Liver (tissue), 9 donors: Measurements from ENCODE around the gene ZNF2. TPM values are rescaled to one million over a fixed set of nuclear protein-coding genes. Genes with fewer than 3 reads are reported as not detected.

Experiments used
- DNase-seq: peaks from one replicate; pipeline ENCODE4 v3.0.0-alpha.2; 2017; ENCODE audit warnings: low spot score
- H3K27ac ChIP-seq, 2 donors: one replicate each; pipeline ENCODE4 v1.7.0; 2013; ENCODE audit warnings: inconsistent platforms in 2 of 2, low read length in 2 of 2, control low read depth in 1 of 2, low read depth in 1 of 2, mild to moderate bottlenecking in 1 of 2
- H3K27me3 ChIP-seq, 4 donors: one replicate each; pipeline versions ENCODE4 v1.6.1 to v1.7.0; 2013; ENCODE audit warnings: low read length in 3 of 4, inconsistent platforms in 1 of 4, mild to moderate bottlenecking in 1 of 4, moderate library complexity in 1 of 4; ENCODE audit not compliant: control insufficient read depth in 4 of 4, insufficient read depth in 4 of 4
- H3K36me3 ChIP-seq, 4 donors: one replicate each; pipeline versions ENCODE4 v1.6.1 to v1.7.0; 2013; ENCODE audit warnings: low read length in 3 of 4, mild to moderate bottlenecking in 3 of 4, low read depth in 1 of 4, moderate library complexity in 1 of 4; ENCODE audit not compliant: control insufficient read depth in 4 of 4, insufficient read depth in 3 of 4
- H3K4me1 ChIP-seq, 4 donors: one replicate each; pipeline versions ENCODE4 v1.6.1 to v1.7.0; 2013; ENCODE audit warnings: low read length in 3 of 4, mild to moderate bottlenecking in 3 of 4, moderate library complexity in 1 of 4; ENCODE audit not compliant: control insufficient read depth in 4 of 4, insufficient read depth in 4 of 4
- H3K4me3 ChIP-seq, 3 donors: one replicate each; pipeline versions ENCODE4 v1.6.1 to v1.7.0; 2013; ENCODE audit warnings: low read length in 3 of 3, control low read depth in 1 of 3, low read depth in 1 of 3, mild to moderate bottlenecking in 1 of 3
- H3K9ac ChIP-seq, 2 donors: one replicate each; pipeline ENCODE4 v1.7.0; 2013; ENCODE audit warnings: low read length in 2 of 2, mild to moderate bottlenecking in 2 of 2, moderate library complexity in 2 of 2, control low read depth in 1 of 2, low read depth in 1 of 2
- H3K9me3 ChIP-seq, 4 donors: one replicate each; pipeline versions ENCODE4 v1.6.1 to v1.7.0; 2013; ENCODE audit warnings: low read length in 3 of 4; ENCODE audit not compliant: control insufficient read depth in 4 of 4
- ATF3 ChIP-seq: IDR thresholded peaks from 2 replicates; pipeline ENCODE4 v1.6.1; 2016; ENCODE audit warnings: antibody characterized with exemption
- EGR1 ChIP-seq, 2 donors: IDR thresholded peaks; 2 replicates each; pipeline ENCODE4 v1.6.1; 2016 to 2018; ENCODE audit warnings: antibody characterized with exemption in 2 of 2, low read depth in 2 of 2
- FOXA1 ChIP-seq: IDR thresholded peaks from 2 replicates; pipeline ENCODE4 v1.6.1; 2016; ENCODE audit warnings: antibody characterized with exemption
- FOXA2 ChIP-seq: IDR thresholded peaks from 2 replicates; pipeline ENCODE4 v1.6.1; 2016; ENCODE audit warnings: antibody characterized with exemption
- GABPA ChIP-seq, 2 donors: IDR thresholded peaks in 1 of 2; conservative IDR thresholded peaks in 1 of 2; 2 replicates each; pipeline ENCODE4 v1.6.1; 2016; ENCODE audit warnings: antibody characterized with exemption in 2 of 2, mild to moderate bottlenecking in 1 of 2, moderate library complexity in 1 of 2
- HNF4A ChIP-seq, 2 donors: conservative IDR thresholded peaks; 2 replicates each; pipeline ENCODE4 v1.6.1; 2016; ENCODE audit warnings: antibody characterized with exemption in 2 of 2, mild to moderate bottlenecking in 2 of 2
- HNF4G ChIP-seq: IDR thresholded peaks from 2 replicates; pipeline ENCODE4 v1.6.1; 2016; ENCODE audit warnings: antibody characterized with exemption
- JUND ChIP-seq, 2 donors: IDR thresholded peaks; 2 replicates each; pipeline ENCODE4 v1.6.1; 2016; ENCODE audit warnings: antibody characterized with exemption in 2 of 2
- NR2F2 ChIP-seq: IDR thresholded peaks from 2 replicates; pipeline ENCODE4 v1.6.1; 2016; ENCODE audit warnings: antibody characterized with exemption
- RAD21 ChIP-seq, 2 donors: IDR thresholded peaks; 2 replicates each; pipeline ENCODE4 v1.6.1; 2016; ENCODE audit warnings: antibody characterized with exemption in 2 of 2, mild to moderate bottlenecking in 2 of 2
- REST ChIP-seq: IDR thresholded peaks from 2 replicates; pipeline ENCODE4 v1.6.1; 2016; ENCODE audit warnings: antibody characterized with exemption, mild to moderate bottlenecking
- RXRA ChIP-seq, 2 donors: IDR thresholded peaks; 2 replicates each; pipeline ENCODE4 v1.6.1; 2017 to 2018; ENCODE audit warnings: antibody characterized with exemption in 2 of 2, mild to moderate bottlenecking in 1 of 2
- SP1 ChIP-seq: IDR thresholded peaks from 2 replicates; pipeline ENCODE4 v1.6.1; 2018; ENCODE audit warnings: antibody characterized with exemption, mild to moderate bottlenecking
- TAF1 ChIP-seq: conservative IDR thresholded peaks from 2 replicates; pipeline ENCODE4 v1.6.1; 2016; ENCODE audit warnings: antibody characterized with exemption, mild to moderate bottlenecking
- YY1 ChIP-seq: IDR thresholded peaks from 2 replicates; pipeline ENCODE4 v1.6.1; 2016; ENCODE audit warnings: antibody characterized with exemption, mild to moderate bottlenecking
- ZBTB33 ChIP-seq: IDR thresholded peaks from 2 replicates; pipeline ENCODE4 v1.6.1; 2016; ENCODE audit warnings: antibody characterized with exemption
- WGBS: extraction: QIAGEN DNeasy Blood & Tissue Kit; methylation state at CpG from one replicate; pipeline ENCODE4 v1.1.7; 2013; 5-methylcytosine and 5-hydroxymethylcytosine counted together
- polyA plus RNA-seq, 2 donors: library from polyadenylated mRNA; stranded (reverse) in 1 of 2; unstranded in 1 of 2; fragments of 200-250 nt in 1 of 2; fragments of >200 nt in 1 of 2; fragmentation: Nextera tagmentation in 1 of 2; extraction: Ambion mirVana in 1 of 2; gene quantifications; one replicate each; pipeline versions ENCODE4 v1.2.1 to v1.2.3, GENCODE V29; 2013 to 2015
- total RNA-seq, 2 donors: library from RNA; depleted of rRNA; stranded (reverse); fragments of >200 nt; gene quantifications; one replicate each; pipeline ENCODE4 v1.2.3, GENCODE V29; 2014
- TF ChIP-seq, protein P1 (sequence below): fragments of 150-350 bp; IDR thresholded peaks from 2 replicates; pipeline ENCODE4 v1.5.1; 2017; ENCODE audit warnings: improper control_type of control experiment, low read depth, low read length; ENCODE audit not compliant: missing input control
- TF ChIP-seq, protein P2 (sequence below): IDR thresholded peaks from 2 replicates; pipeline ENCODE4 v1.6.1; 2016; ENCODE audit warnings: antibody characterized with exemption
- donor health status: healthy.
- donor health status: healthy.
- donor health status: healthy.
- donor health status: healthy.
- donor health status: healthy.

ZNF2 gene
- total and polyA plus RNA-seq, 4 donors = 1.0 to 3.0 (median 1.8) TPM

- Histone ChIP-seq H3K27me3 (no peaks in the 10 kb centered on the region), H3K9me3 (peaks cover 0 to 11% (median under 1%) of the 10 kb centered on the region in 4 donors), H3K27ac (no peak overlapping the region), H3K36me3 (peaks cover 0 to under 1% (median 0%) of the 10 kb centered on the region in 4 donors), H3K4me1 (peaks cover 2 to 10% (median 4%) of the 10 kb centered on the region in 4 donors), H3K9ac (no peak overlapping the region), H3K4me3 (no peak overlapping the region)
- TF ChIP-seq, protein P1, sequence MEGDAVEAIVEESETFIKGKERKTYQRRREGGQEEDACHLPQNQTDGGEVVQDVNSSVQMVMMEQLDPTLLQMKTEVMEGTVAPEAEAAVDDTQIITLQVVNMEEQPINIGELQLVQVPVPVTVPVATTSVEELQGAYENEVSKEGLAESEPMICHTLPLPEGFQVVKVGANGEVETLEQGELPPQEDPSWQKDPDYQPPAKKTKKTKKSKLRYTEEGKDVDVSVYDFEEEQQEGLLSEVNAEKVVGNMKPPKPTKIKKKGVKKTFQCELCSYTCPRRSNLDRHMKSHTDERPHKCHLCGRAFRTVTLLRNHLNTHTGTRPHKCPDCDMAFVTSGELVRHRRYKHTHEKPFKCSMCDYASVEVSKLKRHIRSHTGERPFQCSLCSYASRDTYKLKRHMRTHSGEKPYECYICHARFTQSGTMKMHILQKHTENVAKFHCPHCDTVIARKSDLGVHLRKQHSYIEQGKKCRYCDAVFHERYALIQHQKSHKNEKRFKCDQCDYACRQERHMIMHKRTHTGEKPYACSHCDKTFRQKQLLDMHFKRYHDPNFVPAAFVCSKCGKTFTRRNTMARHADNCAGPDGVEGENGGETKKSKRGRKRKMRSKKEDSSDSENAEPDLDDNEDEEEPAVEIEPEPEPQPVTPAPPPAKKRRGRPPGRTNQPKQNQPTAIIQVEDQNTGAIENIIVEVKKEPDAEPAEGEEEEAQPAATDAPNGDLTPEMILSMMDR = no peak
- no peak for TF ChIP-seq SP1
- no peak for TF ChIP-seq RXRA (IDR thresholded peaks at IDR 0.05)
- TF ChIP-seq HNF4A (conservative IDR thresholded peaks at IDR 0.05) = no peak
- TF ChIP-seq EGR1 (IDR thresholded peaks at IDR 0.05; ENCODE audit: low read depth in 2 of 2) = no peak
- no peak for TF ChIP-seq JUND (IDR thresholded peaks at IDR 0.05)
- no peak for TF ChIP-seq HNF4G
- TF ChIP-seq ATF3 = no peak
- TF ChIP-seq REST = no peak
- TF ChIP-seq YY1 = no peak
- TF ChIP-seq, protein P2, sequence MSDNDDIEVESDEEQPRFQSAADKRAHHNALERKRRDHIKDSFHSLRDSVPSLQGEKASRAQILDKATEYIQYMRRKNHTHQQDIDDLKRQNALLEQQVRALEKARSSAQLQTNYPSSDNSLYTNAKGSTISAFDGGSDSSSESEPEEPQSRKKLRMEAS = no peak
- TF ChIP-seq FOXA2 = no peak
- no peak for TF ChIP-seq RAD21 (IDR thresholded peaks at IDR 0.05)
- no peak for TF ChIP-seq GABPA (IDR thresholded peaks at IDR 0.05 in 1 of 2, conservative IDR thresholded peaks at IDR 0.05 in 1 of 2)
- no peak for TF ChIP-seq FOXA1
- no peak for TF ChIP-seq TAF1
- no peak for TF ChIP-seq ZBTB33
- no peak for TF ChIP-seq NR2F2
- no peak for DNase-seq
- 90% methylated on average over 2 of the region's 2 CpGs for WGBS
Observed at GRCh38 chr2:95204396-95204795, 38.8 kb downstream of the ZNF2 start.
